GM23338 (cell line): ENCODE measurements around the gene CCR7.

ENCODE experiments used
- CREB1 ChIP-seq: fragments of 250-450 bp; sonication (Bioruptor Pico); IDR thresholded peaks from 2 replicates; pipeline ENCODE4 v1.5.0; 2020; ENCODE audit warnings: low read depth, mild to moderate bottlenecking, moderate library complexity
- CTCF ChIP-seq, 2 experiments: fragments of 200-600 bp in 1 of 2; sonication (generic) in 1 of 2; conservative IDR thresholded peaks; 2 replicates each; pipeline versions ENCODE4 v1.5.1 to v1.6.1; 2016 to 2017; ENCODE audit warnings: antibody characterized with exemption in 2 of 2, low read depth in 2 of 2, mild to moderate bottlenecking in 2 of 2, moderate library complexity in 1 of 2
- EZH2 ChIP-seq: fragments of 200-600 bp; sonication (generic); IDR thresholded peaks from one replicate; pipeline ENCODE4 v1.8.0; 2017; ENCODE audit warnings: antibody characterized with exemption, mild to moderate bottlenecking, low read depth; ENCODE audit not compliant: unreplicated experiment
- EZH2phosphoT487 ChIP-seq: fragments of 200-600 bp; sonication (generic); IDR thresholded peaks from one replicate; pipeline ENCODE4 v1.8.1; 2018; ENCODE audit warnings: antibody characterized with exemption; ENCODE audit not compliant: unreplicated experiment
- POLR2AphosphoS5 ChIP-seq: IDR thresholded peaks from 2 replicates; pipeline ENCODE4 v1.6.1; 2016; ENCODE audit warnings: antibody characterized with exemption, low read depth
- ZNF331 ChIP-seq: fragments of 250-450 bp; sonication (Bioruptor Pico); IDR thresholded peaks from 2 replicates; pipeline ENCODE4 v1.5.0; 2020; ENCODE audit warnings: low read depth, mild to moderate bottlenecking, moderate library complexity
- ZNF462 ChIP-seq: fragments of 250-450 bp; sonication (Bioruptor Pico); IDR thresholded peaks from 2 replicates; pipeline ENCODE4 v1.5.0; 2020; ENCODE audit warnings: mild to moderate bottlenecking, moderate library complexity
- TF ChIP-seq, protein P1 (sequence below): IDR thresholded peaks from one replicate; pipeline ENCODE4 v1.6.1; 2018; ENCODE audit warnings: antibody characterized with exemption; ENCODE audit not compliant: unreplicated experiment

- TF ChIP-seq CTCF (conservative IDR thresholded peaks at IDR 0.05; ENCODE audit: low read depth in 2 of 2): no peak
- TF ChIP-seq, protein P1, sequence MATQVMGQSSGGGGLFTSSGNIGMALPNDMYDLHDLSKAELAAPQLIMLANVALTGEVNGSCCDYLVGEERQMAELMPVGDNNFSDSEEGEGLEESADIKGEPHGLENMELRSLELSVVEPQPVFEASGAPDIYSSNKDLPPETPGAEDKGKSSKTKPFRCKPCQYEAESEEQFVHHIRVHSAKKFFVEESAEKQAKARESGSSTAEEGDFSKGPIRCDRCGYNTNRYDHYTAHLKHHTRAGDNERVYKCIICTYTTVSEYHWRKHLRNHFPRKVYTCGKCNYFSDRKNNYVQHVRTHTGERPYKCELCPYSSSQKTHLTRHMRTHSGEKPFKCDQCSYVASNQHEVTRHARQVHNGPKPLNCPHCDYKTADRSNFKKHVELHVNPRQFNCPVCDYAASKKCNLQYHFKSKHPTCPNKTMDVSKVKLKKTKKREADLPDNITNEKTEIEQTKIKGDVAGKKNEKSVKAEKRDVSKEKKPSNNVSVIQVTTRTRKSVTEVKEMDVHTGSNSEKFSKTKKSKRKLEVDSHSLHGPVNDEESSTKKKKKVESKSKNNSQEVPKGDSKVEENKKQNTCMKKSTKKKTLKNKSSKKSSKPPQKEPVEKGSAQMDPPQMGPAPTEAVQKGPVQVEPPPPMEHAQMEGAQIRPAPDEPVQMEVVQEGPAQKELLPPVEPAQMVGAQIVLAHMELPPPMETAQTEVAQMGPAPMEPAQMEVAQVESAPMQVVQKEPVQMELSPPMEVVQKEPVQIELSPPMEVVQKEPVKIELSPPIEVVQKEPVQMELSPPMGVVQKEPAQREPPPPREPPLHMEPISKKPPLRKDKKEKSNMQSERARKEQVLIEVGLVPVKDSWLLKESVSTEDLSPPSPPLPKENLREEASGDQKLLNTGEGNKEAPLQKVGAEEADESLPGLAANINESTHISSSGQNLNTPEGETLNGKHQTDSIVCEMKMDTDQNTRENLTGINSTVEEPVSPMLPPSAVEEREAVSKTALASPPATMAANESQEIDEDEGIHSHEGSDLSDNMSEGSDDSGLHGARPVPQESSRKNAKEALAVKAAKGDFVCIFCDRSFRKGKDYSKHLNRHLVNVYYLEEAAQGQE: no peak
- TF ChIP-seq POLR2AphosphoS5: no peak
- no peak for TF ChIP-seq EZH2
- TF ChIP-seq EZH2phosphoT487: no peak
- TF ChIP-seq ZNF331 (CRISPR knock-in tag): no peak
- no peak for TF ChIP-seq CREB1
- TF ChIP-seq ZNF462 (CRISPR knock-in tag): no peak
Observed at GRCh38 chr17:40590742-40591141, 25.5 kb upstream of the CCR7 start.
